Activated CD4-positive, alpha-beta T cell treated with anti-CD3 and anti-CD28 coated beads, Interleukin-2, amount 10 ng/mL, durations not matched to agents 7 days and 5 days (primary cell): ENCODE data around the gene TBC1D10B. TPM values are rescaled to one million over a fixed set of nuclear protein-coding genes. Genes with fewer than 3 reads are reported as not detected.
A peak's percentile ranks its signal among the peaks of the same experiment; 100 is the strongest.
"Not testable (repeated sequence)": the region's sequence is repeated elsewhere in the genome, so short reads cannot be mapped to it uniquely, and the experiment has no call there.

Experiments used
- CTCF ChIA-PET: fragments of 350-600 bp; sonication (Branson Sonifier 250); formaldehyde crosslinking; loops from one replicate; lab custom pipeline; 2021; ENCODE audit warnings: antibody characterized with exemption; lab: Charles Lee
- POLR2A ChIA-PET: fragments of 350-600 bp; sonication (Branson Sonifier 250); formaldehyde crosslinking; loops from one replicate; lab custom pipeline; 2021; ENCODE audit warnings: antibody characterized with exemption; lab: Charles Lee
- DNase-seq: peaks from one replicate; pipeline ENCODE4 v3.0.0-alpha.2; 2020
- H3K27ac Mint-ChIP-seq: one replicate; pipeline ENCODE4 v1.8.0; 2021; ENCODE audit warnings: mild to moderate bottlenecking, moderate library complexity, mixed read lengths
- H3K27me3 Mint-ChIP-seq: one replicate; pipeline ENCODE4 v1.8.0; 2021; ENCODE audit warnings: mixed read lengths
- H3K36me3 Mint-ChIP-seq: one replicate; pipeline ENCODE4 v1.8.0; 2021; ENCODE audit warnings: low read depth, mixed read lengths
- H3K4me1 Mint-ChIP-seq: one replicate; pipeline ENCODE4 v1.8.0; 2021; ENCODE audit warnings: mixed read lengths
- H3K4me3 Mint-ChIP-seq: one replicate; pipeline ENCODE4 v1.8.0; 2021; ENCODE audit warnings: mild to moderate bottlenecking, moderate library complexity, mixed read lengths
- H3K9me3 Mint-ChIP-seq: one replicate; pipeline ENCODE4 v1.8.0; 2021; ENCODE audit warnings: mixed read lengths
- total RNA-seq, 2 experiments: library from RNA; stranded (reverse); gene quantifications; one replicate each; pipeline ENCODE4 v1.2.3, GENCODE V29; 2021

The TBC1D10B gene
- total RNA-seq, 2 experiments from 2014 or later, result 63.9 to 69.9 TPM

DNA sequence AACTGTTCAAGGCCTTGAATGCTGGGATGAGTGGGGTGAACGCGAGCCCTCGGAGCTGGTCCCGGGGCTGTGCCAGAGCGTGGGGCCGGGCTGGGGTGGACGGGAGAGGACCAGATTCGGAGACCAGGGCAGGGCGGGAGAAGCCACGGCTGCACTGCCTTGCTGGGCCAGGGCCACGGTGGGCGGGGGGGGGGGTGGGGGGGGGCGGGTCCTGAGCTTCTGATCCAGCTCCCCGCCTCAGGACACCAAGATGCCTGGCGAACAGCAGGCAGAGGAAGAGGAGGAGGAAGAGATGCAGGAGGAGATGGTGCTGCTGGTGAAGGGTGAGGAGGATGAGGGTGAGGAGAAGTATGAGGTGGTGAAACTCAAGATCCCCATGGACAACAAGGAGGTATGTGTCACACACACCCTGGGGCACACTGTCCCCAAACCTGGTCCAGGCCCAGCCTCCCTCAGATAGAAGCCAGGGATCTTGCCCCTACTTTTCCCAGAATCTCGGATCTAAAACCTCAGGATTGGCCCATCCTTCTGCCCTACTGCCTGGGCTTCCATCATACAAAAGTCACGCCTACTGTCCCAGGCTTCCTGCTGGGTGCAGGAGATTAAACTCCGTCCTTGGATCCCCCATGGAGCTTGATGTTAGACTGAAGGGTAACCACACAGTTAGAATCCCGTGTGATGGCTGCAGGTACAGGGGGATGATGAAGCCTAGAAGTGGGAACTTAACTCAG, 37.7 kb upstream of the TBC1D10B start:
- Mint-ChIP-seq H3K4me1 (peaks cover 31% of the 10 kb centered on the region), H3K27me3 (peaks cover 6% of the 10 kb centered on the region), H3K9me3 (no peaks in the 10 kb centered on the region), H3K36me3 (peaks cover 2% of the 10 kb centered on the region), H3K27ac (peak overlapping the region; percentile 75), H3K4me3 (peak overlapping the region; percentile 87)
- DNase-seq, result no peak
- POLR2A ChIA-PET, result interaction anchor here (1.0 kb wide), 1 partner anchor 73 kb away, joined by 5 read pairs; no protein-coding TSS in a partner anchor
- CTCF ChIA-PET, result interaction anchor here (0.5 to 4.5 kb wide), 11 partner anchors 9 to 346 kb away, joined by 3 to 47 read pairs (median 5); partner anchors contain the start of genes DCTPP1, SEPTIN1 and ZNF48

DNA sequence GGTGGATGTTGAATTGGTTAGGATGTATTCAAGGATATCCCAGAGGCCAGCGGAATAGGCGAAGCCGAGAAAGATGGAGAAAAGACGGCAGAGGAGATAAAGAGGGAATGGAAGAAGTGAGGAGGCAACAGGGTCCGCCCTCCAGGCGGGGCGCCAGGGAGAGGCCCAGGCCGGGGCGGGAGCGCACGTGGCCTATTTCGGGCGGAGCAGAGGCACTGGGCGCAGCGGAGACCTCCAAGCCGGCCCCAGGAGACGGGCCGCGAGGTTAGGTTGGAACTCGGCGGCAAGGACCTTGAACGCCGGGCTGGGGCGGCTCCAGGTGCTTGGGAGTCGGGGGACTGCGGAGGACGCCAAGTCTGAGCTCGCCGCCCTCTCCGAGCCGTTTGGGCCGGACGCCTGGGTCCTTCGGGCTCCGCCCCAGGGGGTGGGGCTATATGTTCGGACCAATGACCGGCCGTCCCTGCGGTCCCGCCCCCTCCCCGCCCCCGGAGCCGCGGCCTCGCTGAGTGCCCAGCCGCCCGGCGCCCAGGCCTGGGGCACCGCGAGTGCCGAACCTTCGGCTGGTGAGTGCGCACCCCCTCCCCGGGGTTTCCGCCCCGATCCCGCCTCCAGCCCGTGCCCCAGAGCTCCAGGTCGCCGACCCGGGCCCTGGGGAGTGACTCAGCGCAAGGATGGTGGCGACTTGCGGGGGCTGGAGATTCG, 37.0 kb upstream of the TBC1D10B start, which contains the start of gene ZNF771:
ZNF771 (plus strand) TSS at position 505 of the 702 bp plus-strand sequence. CDS start 448 bp downstream, outside the sequence.
- H3K27ac Mint-ChIP-seq, result peak within 1 kb of the TSS; percentile 94
- peak within 1 kb of the TSS; percentile 87 for H3K4me3 Mint-ChIP-seq
- peaks cover 6% of the 10 kb centered on the region for H3K27me3 Mint-ChIP-seq
- ChIA-PET POLR2A (interaction anchor here (0.5 to 1.0 kb wide), 2 partner anchors 22 to 72 kb away, joined by 3 to 5 read pairs; no protein-coding TSS in a partner anchor), CTCF (interaction anchor here (0.5 to 4.5 kb wide), 11 partner anchors 9 to 335 kb away, joined by 3 to 47 read pairs (median 5); partner anchors contain the start of genes DCTPP1, SEPTIN1 and ZNF48)
- DNase-seq, result peak; percentile 91
- peaks cover 30% of the 10 kb centered on the region for H3K4me1 Mint-ChIP-seq
- H3K36me3 Mint-ChIP-seq, result peaks cover 2% of the 10 kb centered on the region
- H3K9me3 Mint-ChIP-seq, result no peaks in the 10 kb centered on the region

- DNase-seq, result no peak
- Mint-ChIP-seq H3K9me3 (no peaks in the 10 kb centered on the region), H3K36me3 (no peaks in the 10 kb centered on the region), H3K27me3 (peaks cover 6% of the 10 kb centered on the region), H3K4me3 (peak overlapping the region; percentile 87), H3K27ac (peak overlapping the region; percentile 94), H3K4me1 (peaks cover 27% of the 10 kb centered on the region)
- POLR2A ChIA-PET, result interaction anchor here (0.5 to 1.0 kb wide), 2 partner anchors 22 to 72 kb away, joined by 3 to 5 read pairs; no protein-coding TSS in a partner anchor
- CTCF ChIA-PET, result interaction anchor here (1.0 to 4.5 kb wide), 7 partner anchors 8 to 209 kb away, joined by 3 to 47 read pairs (median 7); partner anchors contain the start of genes DCTPP1 and ZNF48
Measured at GRCh38 chr16:30406795-30407101, 36.5 kb upstream of the TBC1D10B start.

DNA sequence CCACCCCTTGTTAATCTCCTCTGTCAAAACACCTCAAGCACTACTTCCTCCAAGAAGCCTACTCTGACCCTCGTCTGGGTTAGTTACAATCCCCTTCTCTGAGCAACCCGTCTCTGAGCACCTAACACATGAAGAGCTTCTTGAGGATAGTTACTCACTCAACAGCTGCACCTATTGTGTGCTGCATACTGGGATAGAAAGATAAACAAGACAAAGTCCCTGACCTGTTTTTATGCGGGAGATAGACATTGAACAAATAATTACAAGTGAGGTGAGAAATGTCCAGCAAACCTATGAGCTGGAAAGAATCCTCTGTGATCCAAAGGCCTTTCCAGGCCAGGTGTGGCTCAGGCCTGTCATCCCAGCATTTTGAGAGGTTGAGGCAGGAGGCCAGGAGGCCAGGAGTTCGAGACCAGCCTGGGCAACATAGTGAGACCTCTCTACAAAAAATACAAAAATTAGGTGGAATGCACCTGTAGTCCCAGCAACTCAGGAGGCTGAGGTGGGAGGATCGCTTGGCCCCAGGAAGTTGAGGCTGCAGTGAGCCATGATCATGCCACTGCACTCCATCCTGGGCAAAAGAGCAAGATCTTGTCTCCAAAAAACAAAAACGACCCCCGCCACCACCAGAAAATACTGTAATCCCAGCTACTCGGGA, 31.6 kb upstream of the TBC1D10B start:
- peaks cover 15% of the 10 kb centered on the region for H3K36me3 Mint-ChIP-seq
- no peaks in the 10 kb centered on the region for H3K9me3 Mint-ChIP-seq
- ChIA-PET POLR2A (interaction anchor here (0.6 kb wide), 1 partner anchor 31 kb away, joined by 3 read pairs; the partner anchor contains the start of gene TBC1D10B), CTCF (interaction anchor here (1.2 to 1.8 kb wide), 4 partner anchors 8 to 19 kb away, joined by 3 to 4 read pairs (median 4); partner anchors contain the start of gene SEPTIN1)
- H3K4me1 Mint-ChIP-seq, result peaks cover 37% of the 10 kb centered on the region
- H3K27me3 Mint-ChIP-seq, result peaks cover 6% of the 10 kb centered on the region
- no peak overlapping the region for H3K27ac Mint-ChIP-seq
- peak overlapping the region; percentile 78 for H3K4me3 Mint-ChIP-seq
- no peak for DNase-seq

- peak overlapping the region; percentile 78 for H3K4me3 Mint-ChIP-seq
- peaks cover 45% of the 10 kb centered on the region for H3K4me1 Mint-ChIP-seq
- H3K36me3 Mint-ChIP-seq, result peaks cover 22% of the 10 kb centered on the region
- DNase-seq, result no peak
- peaks cover 6% of the 10 kb centered on the region for H3K27me3 Mint-ChIP-seq
- no peaks in the 10 kb centered on the region for H3K9me3 Mint-ChIP-seq
- ChIA-PET POLR2A (no interaction called here), CTCF (interaction anchor here (0.6 to 3.2 kb wide), 5 partner anchors 8 to 28 kb away, joined by 3 to 18 read pairs (median 6); partner anchors contain the start of genes SEPTIN1, TBC1D10B and ZNF771)
- H3K27ac Mint-ChIP-seq, result peak overlapping the region; percentile 82
Measured at GRCh38 chr16:30399435-30400186, 29.3 kb upstream of the TBC1D10B start.

- POLR2A ChIA-PET, result no interaction called here
- Mint-ChIP-seq H3K27me3 (peaks cover 1% of the 10 kb centered on the region), H3K4me1 (peaks cover 51% of the 10 kb centered on the region), H3K27ac (peak overlapping the region; percentile 73), H3K4me3 (no peak overlapping the region), H3K36me3 (peaks cover 22% of the 10 kb centered on the region), H3K9me3 (no peaks in the 10 kb centered on the region)
- DNase-seq, result no peak
- CTCF ChIA-PET, result interaction anchor here (1.6 to 3.2 kb wide), 4 partner anchors 9 to 28 kb away, joined by 5 to 18 read pairs (median 8); partner anchors contain the start of genes SEPTIN1, TBC1D10B and ZNF771
Measured at GRCh38 chr16:30398661-30399434, 28.6 kb upstream of the TBC1D10B start.

DNA sequence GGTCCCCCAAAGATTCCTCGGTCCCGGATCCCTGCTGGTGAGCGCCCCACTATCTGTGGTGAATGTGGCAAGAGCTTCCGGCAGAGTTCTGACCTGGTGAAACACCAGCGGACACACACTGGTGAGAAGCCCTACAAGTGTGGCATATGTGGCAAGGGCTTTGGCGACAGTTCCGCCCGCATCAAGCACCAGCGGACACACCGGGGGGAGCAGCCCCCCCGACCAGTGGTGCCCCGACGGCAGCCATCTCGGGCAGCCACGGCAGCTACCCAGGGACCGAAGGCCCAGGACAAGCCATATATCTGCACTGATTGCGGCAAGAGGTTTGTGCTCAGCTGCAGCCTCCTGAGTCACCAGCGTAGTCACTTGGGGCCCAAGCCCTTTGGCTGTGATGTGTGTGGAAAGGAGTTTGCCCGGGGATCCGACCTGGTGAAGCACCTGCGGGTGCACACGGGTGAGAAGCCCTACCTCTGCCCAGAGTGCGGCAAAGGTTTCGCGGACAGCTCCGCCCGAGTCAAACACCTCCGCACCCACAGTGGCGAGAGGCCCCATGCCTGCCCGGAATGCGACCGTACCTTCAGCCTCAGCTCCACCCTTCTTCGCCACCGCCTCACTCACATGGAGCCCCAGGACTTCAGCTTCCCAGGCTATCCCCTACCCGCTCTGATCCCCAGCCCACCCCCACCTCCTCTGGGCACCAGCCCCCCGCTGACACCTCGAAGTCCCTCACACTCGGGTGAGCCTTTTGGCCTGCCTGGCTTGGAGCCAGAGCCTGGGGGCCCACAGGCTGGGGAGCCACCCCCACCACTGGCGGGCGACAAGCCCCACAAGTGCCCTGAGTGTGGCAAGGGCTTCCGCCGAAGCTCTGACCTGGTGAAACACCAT, 27.7 kb upstream of the TBC1D10B start:
- Mint-ChIP-seq H3K4me3 (no peak overlapping the region), H3K9me3 (no peaks in the 10 kb centered on the region), H3K27me3 (no peaks in the 10 kb centered on the region), H3K4me1 (peaks cover 51% of the 10 kb centered on the region), H3K27ac (no peak overlapping the region), H3K36me3 (peaks cover 22% of the 10 kb centered on the region)
- POLR2A ChIA-PET, result no interaction called here
- CTCF ChIA-PET, result interaction anchor here (1.1 to 3.2 kb wide), 3 partner anchors 10 to 38 kb away, joined by 3 to 18 read pairs (median 11); partner anchors contain the start of genes SEPTIN1 and ZNF771
- no peak for DNase-seq

DNA sequence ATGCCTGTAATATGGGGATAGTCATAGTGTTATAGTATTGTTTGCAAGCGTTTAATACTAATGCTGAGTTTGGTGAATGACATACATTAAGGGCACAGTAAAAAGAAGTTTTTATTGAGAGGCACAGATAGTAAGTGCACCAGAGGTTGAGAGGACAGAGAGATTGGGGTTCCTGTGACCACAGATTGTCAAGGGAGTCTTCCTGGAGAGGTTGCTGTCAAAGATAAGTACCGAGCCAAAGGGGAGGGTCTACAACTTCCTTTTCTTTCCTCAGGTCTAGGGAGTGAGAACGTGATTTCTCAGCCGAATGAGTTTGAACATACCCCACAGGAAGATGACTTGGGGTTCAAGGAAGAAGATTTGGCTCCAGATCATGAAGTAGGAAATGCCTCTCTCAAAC, 26.8 kb upstream of the TBC1D10B start:
- H3K27ac Mint-ChIP-seq, result peak overlapping the region; percentile 50

GRCh38 chr16:30396627-30397026, 26.3 kb upstream of the TBC1D10B start:
- Mint-ChIP-seq H3K4me3 (peak overlapping the region; percentile 95), H3K27ac (peak overlapping the region; percentile 50), H3K4me1 (peaks cover 50% of the 10 kb centered on the region), H3K36me3 (peaks cover 22% of the 10 kb centered on the region)
- H3K9me3 Mint-ChIP-seq, POLR2A ChIA-PET, DNase-seq, H3K27me3 Mint-ChIP-seq: not testable (repeated sequence)
- CTCF ChIA-PET, result interaction anchor here (0.6 to 2.6 kb wide), 7 partner anchors 12 to 272 kb away, joined by 3 to 24 read pairs (median 5); partner anchors contain the start of genes MYL11, SEPTIN1, TBC1D10B and ZNF771

More for the DNA sequence above, 26.8 kb upstream of the TBC1D10B start:
- Mint-ChIP-seq H3K27me3 (no peaks in the 10 kb centered on the region), H3K4me3 (peak overlapping the region; percentile 95), H3K4me1 (peaks cover 51% of the 10 kb centered on the region), H3K36me3 (peaks cover 22% of the 10 kb centered on the region), H3K9me3 (no peaks in the 10 kb centered on the region)
- ChIA-PET POLR2A (no interaction called here), CTCF (interaction anchor here (2.5 to 3.2 kb wide), 2 partner anchors 11 to 14 kb away, joined by 11 to 18 read pairs; partner anchors contain the start of genes SEPTIN1 and ZNF771)
- DNase-seq, result no peak
